Breast epithelium (tissue), 3 donors: Measurements from ENCODE around the gene ARHGAP11B.
"Not testable (repeated sequence)": the region's sequence is repeated elsewhere in the genome, so short reads cannot be mapped to it uniquely, and the experiment has no call there.

Source experiments
- CTCF ChIP-seq, 3 donors: fragments of 450-650 bp; IDR thresholded peaks; one replicate each; pipeline ENCODE4 v1.5.1; 2016 to 2017; ENCODE audit warnings: antibody characterized with exemption in 3 of 3, mild to moderate bottlenecking in 3 of 3, moderate library complexity in 3 of 3
- POLR2A ChIP-seq: fragments of 450-650 bp; IDR thresholded peaks from one replicate; pipeline ENCODE4 v1.6.1; 2016; ENCODE audit warnings: antibody characterized with exemption, mild to moderate bottlenecking, moderate library complexity
- POLR2AphosphoS5 ChIP-seq, 3 donors: sonication (generic); formaldehyde crosslinking; IDR thresholded peaks; one replicate each; pipeline ENCODE4 v1.6.1; 2017; ENCODE audit warnings: antibody characterized with exemption in 3 of 3

DNA sequence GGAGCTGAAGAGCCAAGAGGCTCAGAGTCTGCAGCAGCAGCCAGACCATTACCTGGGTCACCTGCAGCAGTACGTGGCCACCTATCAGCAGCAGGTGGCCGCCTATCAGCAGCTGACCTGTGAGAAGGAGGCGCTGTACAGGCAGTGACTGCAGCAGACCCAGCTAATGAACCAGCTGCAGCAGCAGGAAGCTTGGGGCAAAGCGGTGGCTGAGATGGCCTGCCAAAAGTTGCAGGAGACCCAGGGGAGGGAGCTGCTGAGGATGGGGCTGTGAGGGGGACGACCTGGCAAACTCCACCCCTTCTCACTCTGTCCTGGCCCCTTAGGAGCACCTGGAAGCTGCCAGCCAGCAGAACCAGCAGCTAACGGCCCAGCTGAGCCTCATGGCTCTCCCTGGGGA is 13.7 kb upstream of the ARHGAP11B start:
- TF ChIP-seq POLR2AphosphoS5 (IDR thresholded peaks at IDR 0.05); POLR2A; CTCF (IDR thresholded peaks at IDR 0.05): not testable (repeated sequence)
